Effector memory CD4-positive, alpha-beta T cell (primary cell): Measurements from ENCODE around the gene ZIC2.
"Not testable (repeated sequence)": the region's sequence is repeated elsewhere in the genome, so short reads cannot be mapped to it uniquely, and the experiment has no call there.

ENCODE experiments used
- DNase-seq, 3 donors: peaks; one replicate each; pipeline ENCODE4 v3.0.0-alpha.2; 2020
- H3K27ac ChIP-seq: 2 replicates; pipeline ENCODE4 v1.7.0; 2013; ENCODE audit warnings: mild to moderate bottlenecking, low read length, moderate library complexity; ENCODE audit not compliant: insufficient read depth, poor library complexity, severe bottlenecking
- H3K27me3 ChIP-seq: replicated peaks from 2 replicates; pipeline ENCODE4 v1.7.0; 2013; ENCODE audit warnings: mild to moderate bottlenecking, low read length; ENCODE audit not compliant: insufficient read depth, control insufficient read depth, poor library complexity, severe bottlenecking
- H3K36me3 ChIP-seq: 2 replicates; pipeline ENCODE4 v1.7.0; 2013; ENCODE audit warnings: mild to moderate bottlenecking, low read length, moderate library complexity; ENCODE audit not compliant: control insufficient read depth, insufficient read depth
- H3K4me1 ChIP-seq: 2 replicates; pipeline ENCODE4 v1.7.0; 2013; ENCODE audit warnings: low read length, mild to moderate bottlenecking; ENCODE audit not compliant: control insufficient read depth, insufficient read depth, poor library complexity, severe bottlenecking
- H3K4me3 ChIP-seq: 2 replicates; pipeline ENCODE4 v1.7.0; 2013; ENCODE audit warnings: low read length, low read depth, mild to moderate bottlenecking; ENCODE audit not compliant: insufficient read depth, poor library complexity, severe bottlenecking
- H3K9me3 ChIP-seq: 2 replicates; pipeline ENCODE4 v1.7.0; 2013; ENCODE audit warnings: mild to moderate bottlenecking, low read length, moderate library complexity; ENCODE audit not compliant: control insufficient read depth

ZIC2 gene

GRCh38 chr13:99948907-99949678 lies 32.5 kb upstream of the ZIC2 start:
- H3K9me3 ChIP-seq: no peaks in the 10 kb centered on the region
- H3K27ac ChIP-seq: no peak overlapping the region
- DNase-seq: no peak
- no peak overlapping the region for H3K4me3 ChIP-seq
- H3K4me1 ChIP-seq: no peaks in the 10 kb centered on the region
- H3K36me3 ChIP-seq: no peaks in the 10 kb centered on the region
- H3K27me3 ChIP-seq: peaks cover 2% of the 10 kb centered on the region

- no peak overlapping the region for H3K27ac ChIP-seq
- no peaks in the 10 kb centered on the region for H3K36me3 ChIP-seq
- peaks cover 9% of the 10 kb centered on the region for H3K27me3 ChIP-seq
- no peak overlapping the region for H3K4me3 ChIP-seq
- DNase-seq: no peak
- no peaks in the 10 kb centered on the region for H3K9me3 ChIP-seq
- no peaks in the 10 kb centered on the region for H3K4me1 ChIP-seq
Observed at GRCh38 chr13:99949679-99950413, 31.7 kb upstream of the ZIC2 start.

- H3K4me1 ChIP-seq: peaks cover 11% of the 10 kb centered on the region
- not testable (repeated sequence) for H3K9me3 ChIP-seq, DNase-seq, H3K36me3 ChIP-seq, H3K27ac ChIP-seq, H3K4me3 ChIP-seq
- peaks cover 23% of the 10 kb centered on the region for H3K27me3 ChIP-seq
Observed at GRCh38 chr13:99951666-99952065, 29.9 kb upstream of the ZIC2 start.

- Histone ChIP-seq H3K36me3 (no peaks in the 10 kb centered on the region), H3K4me1 (peaks cover 19% of the 10 kb centered on the region), H3K4me3 (no peak overlapping the region), H3K27ac (no peak overlapping the region), H3K9me3 (no peaks in the 10 kb centered on the region), H3K27me3 (peaks cover 38% of the 10 kb centered on the region)
- DNase-seq: no peak
Observed at GRCh38 chr13:99953138-99953755, 28.3 kb upstream of the ZIC2 start.

- Histone ChIP-seq H3K27me3 (peaks cover 55% of the 10 kb centered on the region), H3K4me3 (no peak overlapping the region), H3K9me3 (no peaks in the 10 kb centered on the region), H3K36me3 (no peaks in the 10 kb centered on the region), H3K4me1 (peaks cover 33% of the 10 kb centered on the region), H3K27ac (no peak overlapping the region)
- no peak for DNase-seq
Observed at GRCh38 chr13:99955107-99955746, 26.4 kb upstream of the ZIC2 start.

GRCh38 chr13:99955747-99956472 lies 25.7 kb upstream of the ZIC2 start:
- Histone ChIP-seq H3K27me3 (peaks cover 60% of the 10 kb centered on the region), H3K36me3 (no peaks in the 10 kb centered on the region), H3K27ac (no peak overlapping the region), H3K9me3 (no peaks in the 10 kb centered on the region), H3K4me3 (peak overlapping the region; percentile 22), H3K4me1 (peaks cover 33% of the 10 kb centered on the region)
- no peak for DNase-seq

GRCh38 chr13:99956473-99957349 lies 24.9 kb upstream of the ZIC2 start:
- H3K4me3 ChIP-seq: peak overlapping the region; percentile 22
- no peaks in the 10 kb centered on the region for H3K36me3 ChIP-seq
- H3K27me3 ChIP-seq: peaks cover 68% of the 10 kb centered on the region
- no peak overlapping the region for H3K27ac ChIP-seq
- no peak for DNase-seq
- peaks cover 33% of the 10 kb centered on the region for H3K4me1 ChIP-seq
- no peaks in the 10 kb centered on the region for H3K9me3 ChIP-seq

GRCh38 chr13:99958406-99959126 lies 23.0 kb upstream of the ZIC2 start:
- no peak for DNase-seq
- Histone ChIP-seq H3K27me3 (peaks cover 83% of the 10 kb centered on the region), H3K36me3 (no peaks in the 10 kb centered on the region), H3K4me3 (no peak overlapping the region), H3K9me3 (no peaks in the 10 kb centered on the region), H3K4me1 (peaks cover 33% of the 10 kb centered on the region), H3K27ac (no peak overlapping the region)
